Measurements from ENCODE around the gene FAM204A.
A peak's percentile ranks its signal among the peaks of the same experiment; 100 is the strongest.

Gene FAM204A

DNA sequence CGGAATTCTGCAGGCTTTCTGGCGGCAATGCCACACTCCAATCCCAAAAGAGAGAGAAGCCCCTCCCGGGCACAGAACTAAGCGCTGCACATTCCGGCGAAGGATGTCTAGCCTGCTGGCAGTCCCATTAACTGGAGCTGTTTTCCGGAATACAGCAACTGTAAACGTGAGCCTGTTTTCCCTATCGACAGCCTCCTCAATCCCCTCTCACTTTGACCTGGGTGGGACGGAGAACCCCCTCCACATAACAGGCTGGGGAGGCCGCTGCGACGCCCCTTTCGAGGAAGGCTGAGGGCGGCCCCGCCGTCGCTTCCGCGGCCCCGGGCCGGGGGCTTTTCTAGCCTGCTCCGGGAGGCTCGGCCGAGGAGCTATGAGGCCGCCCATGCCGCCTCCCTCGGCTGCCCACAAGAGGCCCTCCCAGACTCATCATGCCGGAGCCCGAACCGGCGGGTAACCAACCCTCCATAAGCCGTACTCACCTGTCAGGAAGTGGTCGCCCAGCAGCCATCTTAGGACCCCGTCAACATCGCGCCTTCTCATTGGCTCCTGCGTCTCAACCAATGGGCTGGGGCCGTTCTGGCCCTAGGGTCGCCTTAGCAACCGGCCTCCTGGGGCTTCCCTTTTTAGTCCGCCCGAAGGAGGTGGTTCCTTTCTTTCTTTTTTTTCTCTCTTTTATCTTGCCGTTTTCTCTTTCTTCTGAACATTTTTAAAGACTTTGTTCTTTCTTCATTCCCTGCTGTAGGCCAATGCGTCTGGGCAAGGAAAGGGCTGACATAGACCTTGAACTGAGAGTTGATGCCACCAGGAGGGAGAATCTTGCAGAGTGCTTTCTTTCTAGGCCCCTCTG lies at the start of gene FAM204A:
FAM204A (minus strand) TSS at position 534 of the 847 bp plus-strand sequence. CDS start 5,909 bp downstream, outside the sequence.
- DNase-seq (ENCODE audit: low read depth) = peak; percentile 94

DNA sequence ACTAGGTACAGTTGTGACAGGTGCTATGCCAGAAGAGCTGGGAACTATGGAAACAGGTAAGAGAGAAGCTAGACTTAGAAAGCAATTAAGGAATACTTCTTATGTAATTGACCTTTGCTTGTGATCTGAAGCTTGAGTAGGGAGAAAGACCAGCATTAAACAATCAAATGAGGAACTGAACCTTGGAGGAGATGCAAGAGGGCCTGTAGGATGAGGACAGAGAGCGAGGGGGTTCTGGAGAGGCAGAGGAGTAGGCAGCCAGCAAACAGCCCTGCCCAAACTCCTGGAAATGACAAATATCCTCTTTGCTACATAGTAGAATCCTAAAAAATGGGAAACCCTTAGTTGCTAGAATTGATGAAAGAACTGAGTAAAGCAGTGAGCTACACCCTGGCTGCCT lies 41.6 kb upstream of the FAM204A start:
- DNase-seq (ENCODE audit: low read depth) = no peak

DNA sequence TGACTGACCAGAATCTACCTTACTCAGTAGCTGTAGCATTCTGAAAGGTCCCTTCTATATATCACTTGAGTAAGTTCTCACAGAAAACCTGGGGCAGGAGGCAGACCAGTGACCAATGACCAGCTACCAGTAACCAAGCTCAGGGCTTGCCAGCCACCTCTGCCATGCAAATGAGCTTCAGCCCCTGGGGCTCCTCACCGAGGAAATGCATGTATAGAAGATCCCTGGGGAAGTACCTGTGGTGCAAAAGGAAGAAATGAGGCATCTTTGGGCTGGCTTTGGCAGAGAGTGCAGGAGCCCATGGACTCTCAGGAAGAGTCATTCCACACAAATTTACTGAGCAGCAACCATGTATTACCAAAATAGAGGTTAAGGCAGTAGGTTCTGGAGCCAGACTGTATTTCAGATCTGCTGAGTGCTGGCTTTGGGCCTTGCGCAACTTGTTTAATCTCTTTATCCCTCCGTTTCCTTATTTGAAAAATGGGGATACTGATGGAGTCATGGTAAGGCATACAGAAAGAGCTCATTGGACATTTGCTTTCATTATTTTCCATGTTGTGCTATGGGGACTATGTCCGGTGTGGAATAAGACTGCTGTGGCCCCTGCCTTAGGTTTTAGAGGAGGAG lies 41.1 kb upstream of the FAM204A start:
- no peak for DNase-seq (ENCODE audit: low read depth)

DNA sequence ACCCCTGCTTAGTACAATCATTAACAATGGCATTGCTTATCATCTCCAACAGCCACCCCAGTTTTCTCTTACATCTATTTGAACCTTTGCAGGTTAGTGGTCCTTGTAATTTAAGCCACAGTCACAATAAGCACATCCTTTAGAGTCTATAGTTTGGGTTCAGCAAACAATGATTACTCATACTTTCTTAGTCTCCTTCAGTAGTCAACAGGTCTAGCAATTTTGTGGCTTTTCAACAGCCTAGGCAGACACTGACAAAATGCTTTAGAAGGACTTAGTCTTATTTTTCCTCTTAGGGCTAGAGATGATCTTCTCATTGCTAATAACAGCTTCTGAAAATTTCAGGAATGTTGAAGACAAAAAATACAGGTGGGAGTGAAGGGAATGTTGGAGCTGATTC lies 32.3 kb upstream of the FAM204A start:
- no peak for DNase-seq (ENCODE audit: low read depth)

DNA sequence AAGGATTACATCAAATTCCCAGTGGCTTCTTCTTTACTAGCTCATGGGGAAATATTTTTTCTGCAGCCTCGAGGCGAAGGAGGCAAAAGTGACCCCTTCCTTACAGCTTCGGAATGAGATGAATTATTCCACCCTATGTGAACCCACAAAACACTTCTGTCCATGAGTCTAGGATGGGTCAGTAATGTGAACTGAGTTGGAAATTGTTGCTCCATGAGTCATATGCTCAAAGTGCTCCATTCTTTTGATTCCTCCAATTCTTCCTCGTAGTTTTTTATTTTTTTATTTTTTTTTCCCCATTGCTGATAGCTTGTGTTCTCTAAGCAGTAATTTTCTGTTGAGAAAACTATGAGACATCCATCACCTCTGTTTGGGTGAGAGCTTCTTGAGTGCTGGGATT lies 31.7 kb upstream of the FAM204A start:
- no peak for DNase-seq (ENCODE audit: low read depth)

DNA sequence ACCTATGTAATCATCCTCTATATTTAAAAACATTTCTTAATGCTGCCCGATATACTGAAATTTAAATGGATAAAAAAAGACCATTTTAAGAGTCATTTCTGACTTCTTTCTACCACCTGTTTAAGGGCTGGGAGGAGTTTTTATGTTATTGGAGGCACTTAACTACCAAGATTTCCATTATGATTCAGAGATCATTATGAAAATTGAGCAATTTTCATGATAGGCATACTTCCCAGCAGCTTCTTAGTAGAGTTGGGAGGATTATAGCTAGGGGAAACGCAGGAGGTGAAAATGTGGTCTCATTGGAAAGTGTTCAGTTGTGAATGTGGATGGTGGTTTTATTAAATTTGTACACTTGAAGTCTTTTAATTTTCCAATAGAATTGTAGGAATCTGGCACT lies 28.4 kb upstream of the FAM204A start:
- DNase-seq (ENCODE audit: low read depth) = no peak

DNA sequence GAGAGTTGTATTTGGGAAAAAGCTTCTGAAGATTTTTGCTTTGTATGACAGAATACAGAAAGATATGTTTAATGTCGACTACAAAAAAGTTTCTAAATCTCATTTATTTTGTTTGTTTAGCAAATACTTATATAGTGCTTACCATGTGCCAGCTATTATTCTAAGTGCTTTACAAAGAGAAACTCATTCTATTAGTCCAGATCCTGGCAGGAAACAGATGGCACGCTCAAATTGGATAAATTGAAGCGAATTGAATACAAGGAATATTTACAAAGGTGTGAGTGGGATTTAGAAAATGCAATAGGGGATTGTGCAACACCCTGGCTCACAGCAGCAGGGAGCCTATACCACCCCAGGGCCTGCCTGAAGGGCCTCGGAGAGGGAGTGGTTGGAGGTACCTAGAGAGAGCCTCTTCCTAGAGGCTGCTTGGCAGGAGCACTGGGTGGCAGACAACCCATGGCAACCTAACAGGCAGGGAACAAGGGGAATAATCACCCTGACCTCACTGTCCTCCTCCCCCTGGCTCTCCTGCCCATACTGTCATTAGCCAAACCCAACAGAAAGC lies 27.6 kb upstream of the FAM204A start:
- DNase-seq (ENCODE audit: low read depth) = no peak

- no peak for DNase-seq (ENCODE audit: low read depth)
Measured at GRCh38 chr10:118365702-118366101, 23.6 kb upstream of the FAM204A start.

DNA sequence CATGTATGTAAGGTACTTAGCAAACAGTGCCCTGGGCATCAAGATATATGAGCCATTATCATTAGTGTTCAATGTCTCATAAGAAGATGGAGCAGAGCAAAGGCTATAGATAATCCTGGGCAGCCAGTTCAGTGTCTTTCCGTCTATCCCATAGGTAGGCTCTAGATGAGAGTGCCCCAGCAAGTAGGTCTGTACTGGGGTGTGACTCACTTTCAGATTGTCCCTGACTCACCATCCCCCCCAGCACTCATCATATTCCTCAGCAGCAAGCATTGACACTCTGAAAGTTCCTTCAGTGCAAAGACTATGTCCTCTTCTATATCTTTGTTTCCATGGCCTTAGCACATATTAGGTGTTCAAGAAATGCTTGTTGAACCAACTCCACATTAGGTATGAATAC lies 20.0 kb upstream of the FAM204A start:
- DNase-seq (ENCODE audit: low read depth) = no peak

DNA sequence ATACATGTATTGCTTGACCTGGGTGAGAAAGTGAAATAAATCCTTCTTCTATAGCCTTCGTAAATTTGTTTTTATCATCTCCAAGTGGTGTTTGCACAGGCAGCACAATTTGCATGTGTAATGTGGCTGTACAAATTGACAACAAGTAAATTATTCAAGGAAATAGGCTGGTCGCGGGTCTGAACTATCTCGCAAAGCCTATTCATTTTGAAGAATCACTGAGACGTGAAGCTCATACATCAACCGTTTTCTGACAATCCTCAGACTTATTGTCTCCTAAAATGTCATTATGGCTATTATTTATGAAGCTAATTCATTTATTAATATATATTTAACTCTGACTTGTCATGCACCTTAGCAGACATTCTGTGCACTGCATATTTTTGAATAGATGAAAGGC lies 16.2 kb upstream of the FAM204A start:
- no peak for DNase-seq (ENCODE audit: low read depth)

- no peak for DNase-seq (ENCODE audit: low read depth)
Measured at GRCh38 chr10:118357841-118358240, 15.7 kb upstream of the FAM204A start.

GRCh38 chr10:118356628-118357027 lies 14.5 kb upstream of the FAM204A start:
- DNase-seq (ENCODE audit: low read depth) = no peak

DNA sequence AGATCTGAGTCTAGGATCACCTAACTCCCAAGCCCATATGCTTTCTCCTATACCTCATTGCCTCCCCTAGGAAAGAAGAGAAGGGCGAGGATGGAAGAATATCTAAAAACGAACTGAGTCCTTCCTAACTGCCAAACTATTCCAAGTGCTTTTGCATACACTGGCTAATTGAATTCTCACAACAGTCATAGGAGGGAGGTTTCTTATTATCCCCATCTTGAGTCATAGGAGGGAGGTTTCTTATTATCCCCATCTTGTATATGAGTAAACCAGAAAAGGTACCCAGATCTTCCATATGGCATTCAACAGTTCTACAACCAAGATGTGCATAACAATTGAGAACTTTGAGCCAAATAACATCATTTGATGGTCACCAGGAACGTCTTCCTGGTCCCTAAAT lies 13.1 kb upstream of the FAM204A start:
- no peak for DNase-seq (ENCODE audit: low read depth)

DNA sequence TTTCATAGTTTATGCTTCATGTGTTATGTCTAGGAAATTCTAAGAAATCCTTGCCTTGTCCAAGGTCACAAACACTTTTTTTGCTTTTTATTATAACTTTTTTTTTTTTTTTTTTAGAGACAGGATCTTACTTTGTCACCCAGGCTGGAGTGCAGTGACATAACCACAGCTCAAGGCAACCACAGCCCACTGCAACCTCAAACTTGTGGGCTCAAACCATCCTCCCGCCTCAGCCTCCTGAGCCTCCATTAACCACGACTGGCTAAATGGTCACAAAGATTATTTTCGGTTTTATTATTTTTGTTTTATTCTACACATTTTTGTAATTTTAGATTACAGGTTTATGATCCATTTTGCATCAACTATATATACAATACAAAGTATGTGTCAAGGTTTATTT lies 7.1 kb upstream of the FAM204A start:
- DNase-seq (ENCODE audit: low read depth) = no peak

DNA sequence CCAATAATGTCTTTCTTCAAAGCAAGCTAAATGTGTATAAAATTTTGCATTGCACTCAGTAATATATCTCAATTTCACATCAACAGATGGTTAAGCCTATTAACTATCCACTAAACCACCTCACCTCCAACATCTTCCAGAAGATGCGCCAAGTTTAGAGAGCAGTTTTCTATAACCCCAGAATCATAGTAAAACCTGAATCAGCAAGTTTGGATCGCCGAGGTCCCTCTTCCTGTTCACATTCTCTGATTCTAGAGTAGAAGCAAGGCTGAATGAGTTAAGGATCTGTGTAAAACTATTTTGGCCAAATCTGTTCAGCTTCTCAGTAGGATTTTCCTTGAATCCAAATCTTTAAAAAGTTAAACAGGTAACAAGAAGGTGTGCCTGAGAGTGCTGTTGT lies 1.4 kb upstream of the FAM204A start:
- DNase-seq (ENCODE audit: low read depth) = no peak

GRCh38 chr10:118343115-118343514 lies 991 bp upstream of the FAM204A start:
- no peak for DNase-seq (ENCODE audit: low read depth)

DNA sequence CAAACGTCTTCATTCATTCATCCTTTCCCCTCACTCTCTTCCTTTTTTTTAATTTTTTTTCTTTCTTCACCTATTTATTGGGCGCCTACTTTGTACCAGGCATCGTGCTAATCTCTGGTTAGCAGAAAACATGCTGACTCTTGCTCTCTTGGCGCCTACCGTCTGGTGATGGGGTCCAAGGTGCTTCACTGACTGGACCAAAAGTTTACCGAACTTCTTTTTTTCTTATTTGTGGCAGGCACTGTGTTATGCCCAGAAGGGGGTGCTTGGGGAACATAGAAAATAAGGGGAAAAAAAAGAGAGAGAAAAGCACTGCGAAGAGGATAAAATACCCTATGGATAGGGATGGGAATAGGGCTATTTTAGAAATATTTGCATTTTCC lies 505 bp upstream of the FAM204A start:
- DNase-seq (ENCODE audit: low read depth) = no peak

DNA sequence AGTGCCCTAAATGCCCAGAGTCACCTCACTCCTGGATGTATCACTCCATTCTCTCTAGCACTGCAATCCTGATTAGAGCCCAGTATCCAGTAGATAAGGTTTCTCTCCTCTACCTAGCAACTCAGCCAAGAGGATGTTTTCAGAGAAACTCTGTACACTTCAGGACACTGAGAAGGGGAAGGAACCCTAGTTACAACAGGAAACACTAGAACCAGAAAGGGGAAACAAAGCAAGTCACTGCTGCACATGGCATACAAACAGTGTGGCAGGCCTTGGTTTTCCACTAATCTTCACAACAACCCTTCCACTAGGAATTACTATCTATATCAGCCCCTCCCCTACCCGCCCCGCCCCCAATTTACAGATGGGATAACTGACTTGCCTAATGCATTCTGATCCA lies 1.6 kb downstream of the FAM204A start:
- DNase-seq (ENCODE audit: low read depth) = no peak

DNA sequence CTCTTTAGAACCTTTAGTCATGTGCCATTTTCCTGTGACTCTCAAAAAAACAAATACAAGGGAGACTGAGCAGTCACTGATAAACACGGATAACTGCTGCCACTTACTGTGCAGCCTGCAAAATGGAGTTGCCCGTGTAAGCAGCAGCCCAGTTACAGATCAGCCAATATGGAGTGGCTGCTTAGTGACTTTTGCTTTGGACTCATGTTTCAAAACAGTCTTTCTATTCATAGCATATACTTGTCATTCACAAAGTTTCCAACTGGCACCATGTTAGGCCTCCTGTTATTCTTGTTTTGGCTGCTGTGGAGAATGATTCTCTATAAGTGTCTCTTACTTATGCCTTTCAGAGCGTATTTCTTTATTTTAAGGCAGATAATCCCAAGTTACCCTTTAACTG lies 3.0 kb downstream of the FAM204A start:
- DNase-seq (ENCODE audit: low read depth) = no peak

- no peak for DNase-seq (ENCODE audit: low read depth)
Measured at GRCh38 chr10:118337356-118337755, 4.8 kb downstream of the FAM204A start.

GRCh38 chr10:118333871-118334270 lies 8.3 kb downstream of the FAM204A start:
- no peak for DNase-seq (ENCODE audit: low read depth)

DNA sequence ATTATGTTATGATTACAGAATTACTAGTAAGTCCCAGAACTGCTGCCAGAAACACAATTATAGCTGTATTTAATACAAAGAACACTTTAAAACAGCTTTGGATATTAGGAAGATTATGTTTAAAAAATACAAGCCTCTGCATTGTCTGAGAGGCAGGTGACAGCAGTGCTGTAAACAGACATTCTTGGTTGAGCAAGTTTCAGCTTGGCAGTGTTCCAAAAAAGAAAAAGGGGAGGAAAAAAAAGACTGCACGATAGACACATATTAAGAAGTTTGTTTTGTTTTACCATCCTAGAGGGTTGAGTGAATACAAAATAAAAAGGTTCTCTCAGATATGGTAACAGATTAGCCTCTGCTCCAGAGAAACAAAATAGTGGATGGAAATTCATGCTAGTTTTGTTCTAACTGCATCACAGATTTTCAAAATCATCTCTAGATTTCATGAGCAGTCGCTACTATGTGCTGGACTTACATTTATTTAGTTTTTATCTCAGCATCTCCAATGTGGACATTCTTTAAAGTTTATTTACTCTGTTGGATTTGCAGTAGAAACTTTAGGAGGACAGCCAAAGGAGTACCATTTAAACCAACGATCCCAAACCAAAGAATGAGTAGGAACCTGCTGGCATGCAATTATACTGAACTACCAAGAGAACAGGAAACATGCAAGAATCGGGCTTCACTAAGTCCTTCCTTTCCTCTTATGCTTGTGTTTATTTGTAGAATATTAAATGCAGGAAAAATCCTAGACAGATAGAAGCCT lies 9.0 kb downstream of the FAM204A start:
- DNase-seq (ENCODE audit: low read depth) = no peak

GRCh38 chr10:118332236-118332635 lies 9.9 kb downstream of the FAM204A start:
- no peak for DNase-seq (ENCODE audit: low read depth)

Measured in stimulated activated CD8-positive, alpha-beta memory T cell treated with anti-CD3 and anti-CD28 coated beads, Interleukin-12 subunit alpha, Interleukin-12 subunit beta, amount 100 ng/mL, for 1 hour (primary cell).